ENCODE measurements around the gene THBD. TPM values are rescaled to one million over a fixed set of nuclear protein-coding genes. Genes with fewer than 3 reads are reported as not detected.

Gene THBD
- total and polyA plus RNA-seq, 10 donors = 7.2 to 255 (median 61.4) TPM

DNA sequence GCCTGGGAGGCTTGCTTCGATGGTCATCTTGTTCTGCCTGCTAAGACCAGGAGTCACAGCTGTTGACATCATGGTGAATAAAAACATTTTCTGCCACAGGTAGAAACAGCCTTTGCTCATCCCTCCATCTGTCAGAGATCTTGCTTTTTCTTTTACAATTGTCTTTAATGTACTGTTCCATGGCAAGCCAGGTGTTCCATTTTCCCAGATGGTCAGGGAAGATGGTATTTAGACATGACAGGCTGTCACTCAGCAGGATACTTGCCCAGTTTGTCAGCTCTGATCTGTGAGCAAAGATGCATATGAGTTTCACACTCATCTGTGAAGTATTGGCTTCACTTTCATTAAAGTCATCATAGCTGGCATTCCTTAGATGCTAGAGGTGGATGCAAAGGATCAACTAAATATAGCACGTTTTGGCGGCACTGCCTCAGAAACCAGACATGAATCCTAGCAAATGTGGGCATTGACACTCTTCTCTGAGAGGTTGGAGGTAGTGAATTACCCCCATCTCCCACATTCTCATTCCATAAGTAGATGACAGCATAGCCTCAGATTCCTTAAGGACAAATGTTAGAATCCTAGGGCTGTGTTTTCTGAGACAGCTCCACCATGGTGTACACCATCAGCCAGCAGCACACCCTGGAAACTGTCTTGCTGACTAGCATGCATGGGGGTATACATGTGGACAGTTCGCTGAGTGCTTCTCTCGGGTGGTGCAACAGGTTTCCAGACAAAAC lies 10.2 kb downstream of the THBD start:
- intact Hi-C loops (cut with DNase I; ENCODE audit: low total_unique reads) = no loop called here
- 85 to 94% (median 91%) methylated on average over 5 of the region's 5 CpGs for WGBS, 5 donors

DNA sequence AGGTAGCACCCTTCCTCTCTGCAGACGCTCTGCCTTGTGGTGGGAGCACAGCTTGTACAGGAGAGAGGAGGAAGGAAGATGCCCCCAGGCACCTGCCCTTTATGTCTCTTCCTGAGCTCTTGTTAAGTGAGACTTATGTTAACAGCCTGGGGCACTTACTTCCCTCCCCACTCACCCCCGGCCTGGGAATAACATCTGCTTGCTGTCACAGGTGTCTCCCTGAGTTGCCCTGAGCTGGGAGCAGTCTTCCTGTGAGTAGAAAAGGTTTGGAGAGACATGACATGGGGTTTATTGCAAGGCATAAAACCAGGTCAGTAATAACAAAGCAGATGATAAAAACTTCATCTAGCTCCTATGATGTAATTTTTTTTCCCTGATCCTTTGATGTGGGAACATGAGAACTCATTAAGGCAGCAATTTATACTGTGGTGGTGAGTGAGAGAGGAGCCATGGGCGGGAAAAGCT lies 12.4 kb downstream of the THBD start:
- intact Hi-C loops (cut with DNase I; ENCODE audit: low total_unique reads) = no loop called here
- Histone ChIP-seq H3K4me3 (no peak overlapping the region), H3K9me3 (no peaks in the 10 kb centered on the region), H3K27me3 (replicated peaks in 1 of 7) (peaks cover 0 to 71% (median 16%) of the 10 kb centered on the region in 7 donors), H3K4me1 (peaks cover 0 to 17% (median 6%) of the 10 kb centered on the region in 6 donors), H3K27ac (no peak overlapping the region), H3K36me3 (no peaks in the 10 kb centered on the region)
- TF ChIP-seq, protein P1, sequence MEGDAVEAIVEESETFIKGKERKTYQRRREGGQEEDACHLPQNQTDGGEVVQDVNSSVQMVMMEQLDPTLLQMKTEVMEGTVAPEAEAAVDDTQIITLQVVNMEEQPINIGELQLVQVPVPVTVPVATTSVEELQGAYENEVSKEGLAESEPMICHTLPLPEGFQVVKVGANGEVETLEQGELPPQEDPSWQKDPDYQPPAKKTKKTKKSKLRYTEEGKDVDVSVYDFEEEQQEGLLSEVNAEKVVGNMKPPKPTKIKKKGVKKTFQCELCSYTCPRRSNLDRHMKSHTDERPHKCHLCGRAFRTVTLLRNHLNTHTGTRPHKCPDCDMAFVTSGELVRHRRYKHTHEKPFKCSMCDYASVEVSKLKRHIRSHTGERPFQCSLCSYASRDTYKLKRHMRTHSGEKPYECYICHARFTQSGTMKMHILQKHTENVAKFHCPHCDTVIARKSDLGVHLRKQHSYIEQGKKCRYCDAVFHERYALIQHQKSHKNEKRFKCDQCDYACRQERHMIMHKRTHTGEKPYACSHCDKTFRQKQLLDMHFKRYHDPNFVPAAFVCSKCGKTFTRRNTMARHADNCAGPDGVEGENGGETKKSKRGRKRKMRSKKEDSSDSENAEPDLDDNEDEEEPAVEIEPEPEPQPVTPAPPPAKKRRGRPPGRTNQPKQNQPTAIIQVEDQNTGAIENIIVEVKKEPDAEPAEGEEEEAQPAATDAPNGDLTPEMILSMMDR (IDR thresholded peaks at IDR 0.05 in 8 of 11, conservative IDR thresholded peaks at IDR 0.05 in 3 of 11) = no peak
- TF ChIP-seq POLR2A (IDR thresholded peaks at IDR 0.05) (no peak), POLR2AphosphoS5 (IDR thresholded peaks at IDR 0.05) (no peak)
- WGBS, 5 donors = 18 to 31% (median 29%) methylated on average over 2 to 3 of the region's 3 CpGs
- no peak for DNase-seq

More for the DNA sequence above, 10.2 kb downstream of the THBD start:
- Histone ChIP-seq H3K4me1 (peaks cover 0 to 22% (median 7%) of the 10 kb centered on the region in 6 donors), H3K36me3 (no peaks in the 10 kb centered on the region), H3K9me3 (no peaks in the 10 kb centered on the region), H3K4me3 (no peak overlapping the region), H3K27me3 (replicated peaks in 1 of 7) (peaks cover 0 to 59% (median 16%) of the 10 kb centered on the region in 7 donors), H3K27ac (no peak overlapping the region)
- DNase-seq = no peak
- TF ChIP-seq, protein P1 (IDR thresholded peaks at IDR 0.05 in 8 of 11, conservative IDR thresholded peaks at IDR 0.05 in 3 of 11) = no peak
- TF ChIP-seq POLR2A (IDR thresholded peaks at IDR 0.05) (no peak), POLR2AphosphoS5 (IDR thresholded peaks at IDR 0.05) (no peak)

DNA sequence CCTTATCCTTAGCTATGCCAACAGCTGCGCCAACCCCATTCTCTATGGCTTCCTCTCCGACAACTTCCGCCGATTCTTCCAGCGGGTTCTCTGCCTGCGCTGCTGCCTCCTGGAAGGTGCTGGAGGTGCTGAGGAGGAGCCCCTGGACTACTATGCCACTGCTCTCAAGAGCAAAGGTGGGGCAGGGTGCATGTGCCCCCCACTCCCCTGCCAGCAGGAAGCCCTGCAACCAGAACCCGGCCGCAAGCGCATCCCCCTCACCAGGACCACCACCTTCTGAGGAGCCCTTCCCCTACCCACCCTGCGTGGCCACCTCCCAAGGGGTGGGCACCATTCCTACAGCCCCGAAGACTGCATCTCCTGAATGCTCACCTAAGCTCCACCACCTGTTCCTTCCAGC lies 13.1 kb downstream of the THBD start:
- Histone ChIP-seq H3K36me3 (no peaks in the 10 kb centered on the region), H3K4me1 (peaks cover 0 to 17% (median 4%) of the 10 kb centered on the region in 6 donors), H3K4me3 (no peak overlapping the region), H3K27ac (no peak overlapping the region), H3K9me3 (no peaks in the 10 kb centered on the region), H3K27me3 (replicated peaks in 1 of 7) (peaks cover 0 to 71% (median 16%) of the 10 kb centered on the region in 7 donors)
- 87 to 97% (median 95%) methylated on average over 11 of the region's 11 CpGs for WGBS, 5 donors
- intact Hi-C loops (cut with DNase I; ENCODE audit: low total_unique reads) = no loop called here
- no peak for DNase-seq
- TF ChIP-seq POLR2A (IDR thresholded peaks at IDR 0.05) (no peak), POLR2AphosphoS5 (IDR thresholded peaks at IDR 0.05) (no peak)
- TF ChIP-seq, protein P1 (IDR thresholded peaks at IDR 0.05 in 8 of 11, conservative IDR thresholded peaks at IDR 0.05 in 3 of 11) = no peak

DNA sequence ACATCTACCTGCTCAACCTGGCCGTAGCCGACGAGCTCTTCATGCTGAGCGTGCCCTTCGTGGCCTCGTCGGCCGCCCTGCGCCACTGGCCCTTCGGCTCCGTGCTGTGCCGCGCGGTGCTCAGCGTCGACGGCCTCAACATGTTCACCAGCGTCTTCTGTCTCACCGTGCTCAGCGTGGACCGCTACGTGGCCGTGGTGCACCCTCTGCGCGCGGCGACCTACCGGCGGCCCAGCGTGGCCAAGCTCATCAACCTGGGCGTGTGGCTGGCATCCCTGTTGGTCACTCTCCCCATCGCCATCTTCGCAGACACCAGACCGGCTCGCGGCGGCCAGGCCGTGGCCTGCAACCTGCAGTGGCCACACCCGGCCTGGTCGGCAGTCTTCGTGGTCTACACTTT lies 13.7 kb downstream of the THBD start:
- TF ChIP-seq, protein P1 (IDR thresholded peaks at IDR 0.05 in 8 of 11, conservative IDR thresholded peaks at IDR 0.05 in 3 of 11) = no peak
- TF ChIP-seq POLR2A (IDR thresholded peaks at IDR 0.05) (no peak), POLR2AphosphoS5 (IDR thresholded peaks at IDR 0.05) (no peak)
- 91 to 94% (median 93%) methylated on average over 39 to 41 of the region's 41 CpGs for WGBS, 5 donors

More for the DNA sequence above, 13.7 kb downstream of the THBD start:
- Histone ChIP-seq H3K36me3 (no peaks in the 10 kb centered on the region), H3K4me3 (peak overlapping the region in 1 of 8 donors; percentile 46), H3K27ac (no peak overlapping the region), H3K4me1 (peaks cover 0 to 17% (median 4%) of the 10 kb centered on the region in 6 donors), H3K9me3 (no peaks in the 10 kb centered on the region), H3K27me3 (replicated peaks in 1 of 7) (peaks cover 0 to 71% (median 16%) of the 10 kb centered on the region in 7 donors)
- DNase-seq = no peak
- intact Hi-C loops (cut with DNase I; ENCODE audit: low total_unique reads) = no loop called here

Measured in spleen (tissue), 11 donors.